Vagina (tissue), 2 donors: ENCODE results near the gene RAMACL.

Experiments
- POLR2AphosphoS5 ChIP-seq, 2 donors: sonication (generic); formaldehyde crosslinking; IDR thresholded peaks; one replicate each; pipeline ENCODE4 v1.9.0; 2017; ENCODE audit warnings: antibody characterized with exemption in 2 of 2, mild to moderate bottlenecking in 2 of 2, low read depth in 1 of 2; ENCODE audit not compliant: insufficient read depth in 1 of 2
- TF ChIP-seq, protein P1 (sequence below), 3 experiments: fragments of 450-650 bp in 2 of 3; fragments of 200-600 bp in 1 of 3; sonication (generic) in 1 of 3; IDR thresholded peaks; one replicate each; pipeline ENCODE4 v1.5.1; 2017 to 2019; ENCODE audit warnings: antibody characterized with exemption in 3 of 3, mild to moderate bottlenecking in 2 of 3, moderate library complexity in 2 of 3

DNA sequence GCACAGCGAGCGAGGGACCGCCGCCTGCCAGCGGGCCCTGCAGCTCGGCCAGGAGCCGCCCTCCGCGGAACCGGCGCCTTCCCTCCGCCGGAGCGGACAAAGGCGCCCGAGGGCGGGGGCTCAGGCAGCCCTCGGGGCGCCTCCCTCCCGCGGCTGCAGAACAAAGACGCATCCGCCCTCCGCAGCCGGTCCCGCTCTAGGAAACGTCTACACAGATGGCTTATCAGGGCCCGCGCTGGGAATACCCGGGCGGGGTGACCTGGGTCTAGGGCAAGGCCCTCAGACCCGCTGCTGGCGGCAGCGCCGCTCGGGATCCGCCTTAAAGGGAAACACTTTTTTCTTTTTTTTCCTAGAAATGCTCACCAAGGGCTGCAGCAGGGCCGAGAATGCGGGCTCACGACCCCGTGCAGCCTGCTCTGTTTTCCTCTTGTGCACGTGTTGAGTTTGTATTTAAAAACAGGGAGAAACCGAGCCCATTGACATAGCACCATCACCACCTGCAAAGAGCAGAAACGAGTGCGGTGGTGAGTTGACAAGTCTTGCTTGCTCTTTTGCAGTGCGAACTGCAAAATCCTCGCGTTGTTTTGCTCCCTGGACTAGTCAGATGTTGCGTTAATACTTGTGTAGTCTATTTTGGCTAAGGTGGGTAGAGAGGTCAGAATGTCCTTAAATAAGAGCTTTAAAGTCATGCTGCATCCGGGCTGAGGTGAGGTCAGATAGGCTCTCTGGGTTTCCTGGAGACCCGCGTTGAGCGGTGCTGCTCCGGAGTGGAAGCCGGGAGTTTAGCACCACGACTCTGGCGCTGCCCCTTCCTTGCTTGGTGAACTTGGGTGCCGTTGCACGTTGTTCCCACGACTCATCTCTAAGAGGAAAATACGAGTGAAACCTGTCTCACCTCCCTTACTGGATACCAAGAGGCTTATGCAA is 41.7 kb upstream of the RAMACL start:
- TF ChIP-seq, protein P1, sequence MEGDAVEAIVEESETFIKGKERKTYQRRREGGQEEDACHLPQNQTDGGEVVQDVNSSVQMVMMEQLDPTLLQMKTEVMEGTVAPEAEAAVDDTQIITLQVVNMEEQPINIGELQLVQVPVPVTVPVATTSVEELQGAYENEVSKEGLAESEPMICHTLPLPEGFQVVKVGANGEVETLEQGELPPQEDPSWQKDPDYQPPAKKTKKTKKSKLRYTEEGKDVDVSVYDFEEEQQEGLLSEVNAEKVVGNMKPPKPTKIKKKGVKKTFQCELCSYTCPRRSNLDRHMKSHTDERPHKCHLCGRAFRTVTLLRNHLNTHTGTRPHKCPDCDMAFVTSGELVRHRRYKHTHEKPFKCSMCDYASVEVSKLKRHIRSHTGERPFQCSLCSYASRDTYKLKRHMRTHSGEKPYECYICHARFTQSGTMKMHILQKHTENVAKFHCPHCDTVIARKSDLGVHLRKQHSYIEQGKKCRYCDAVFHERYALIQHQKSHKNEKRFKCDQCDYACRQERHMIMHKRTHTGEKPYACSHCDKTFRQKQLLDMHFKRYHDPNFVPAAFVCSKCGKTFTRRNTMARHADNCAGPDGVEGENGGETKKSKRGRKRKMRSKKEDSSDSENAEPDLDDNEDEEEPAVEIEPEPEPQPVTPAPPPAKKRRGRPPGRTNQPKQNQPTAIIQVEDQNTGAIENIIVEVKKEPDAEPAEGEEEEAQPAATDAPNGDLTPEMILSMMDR (IDR thresholded peaks at IDR 0.05): no peak
- TF ChIP-seq POLR2AphosphoS5 (IDR thresholded peaks at IDR 0.05; ENCODE audit: insufficient read depth in 1 of 2, low read depth in 1 of 2): peak; percentile 16 to 66
